K562 (cell line): ENCODE results near the gene ACTN1. TPM values are rescaled to one million over a fixed set of nuclear protein-coding genes. Genes with fewer than 3 reads are reported as not detected.

Source experiments
- ATAC-seq: fragments of 200-7000 bp; cut with Tn5 transposase; 3 replicates; pipeline ENCODE4 v1.9.1; 2020; ENCODE audit warnings: moderate library complexity
- BruUV-seq: library from RNA; stranded (reverse); fragments of 400-500 nt; replicated peaks from 2 replicates; lab custom pipeline; 2021; lab: Mats Ljungman, UMichigan
- CTCF ChIA-PET: fragments of 300-600 bp; formaldehyde crosslinking; extraction: SDS; loops from one replicate; lab custom pipeline; 2021; ENCODE audit warnings: low intra/inter-chr PET ratio; lab: Yijun Ruan, JAX
- POLR2A ChIA-PET: fragments of 300-600, 350-650 bp; sonication (Branson Sonifier 250); formaldehyde crosslinking; extraction: SDS; loops from one replicate; lab custom pipeline; 2021; ENCODE audit warnings: antibody characterized with exemption, inconsistent platforms; lab: Yijun Ruan, JAX
- DNase-seq, 4 experiments: peaks; one replicate each; pipeline versions ENCODE4 v3.0.0 to v3.0.0-alpha.2; 2011 to 2018; ENCODE audit warnings: low spot score in 3 of 4, mixed read lengths in 3 of 4; ENCODE audit errors: extremely low read depth in 1 of 4
- FAIRE-seq: peaks from 2 replicates; lab custom pipeline; 2011; peaks lifted over from hg19 to GRCh38; lab: Jason Lieb, UNC
- H2AFZ ChIP-seq: 2 replicates; pipeline ENCODE4 v1.6.0; 2011; ENCODE audit warnings: low read depth, low read length, control low read depth, inconsistent platforms
- H3K27ac ChIP-seq: fragments of 200-600 bp; 3 replicates; pipeline ENCODE4 v1.8.0; 2011; ENCODE audit warnings: low read depth, mild to moderate bottlenecking, control low read depth, inconsistent platforms, low read length, moderate library complexity, mixed read lengths; ENCODE audit errors: extremely low read depth
- H3K27me3 ChIP-seq, 2 experiments: fragments of 300-600 bp in 1 of 2; 2 replicates in 1 of 2; 3 replicates in 1 of 2; pipeline versions ENCODE4 v1.6.0 to v1.8.0; 2011; ENCODE audit warnings: inconsistent platforms in 2 of 2, low read length in 2 of 2, mild to moderate bottlenecking in 1 of 2, mixed read lengths in 1 of 2, moderate library complexity in 1 of 2; ENCODE audit not compliant: control insufficient read depth in 2 of 2, insufficient read depth in 2 of 2
- H3K36me3 ChIP-seq: fragments of 300-600 bp; 3 replicates; pipeline ENCODE4 v1.8.0; 2011; ENCODE audit warnings: mild to moderate bottlenecking, low read length, inconsistent platforms; ENCODE audit not compliant: control insufficient read depth, insufficient read depth
- H3K4me1 ChIP-seq, 2 experiments: fragments of 200-600 bp in 1 of 2; replicated peaks in 1 of 2; 2 replicates in 1 of 2; 3 replicates in 1 of 2; pipeline versions ENCODE4 v1.5.1 to v1.8.0; 2011; ENCODE audit warnings: inconsistent platforms in 2 of 2, low read length in 2 of 2, mild to moderate bottlenecking in 1 of 2, mixed read lengths in 1 of 2, moderate library complexity in 1 of 2; ENCODE audit not compliant: control insufficient read depth in 2 of 2, insufficient read depth in 2 of 2
- H3K4me2 ChIP-seq: 2 replicates; pipeline ENCODE4 v1.6.1; 2011; ENCODE audit warnings: low read length, control low read depth, inconsistent platforms, mixed read lengths; ENCODE audit not compliant: insufficient read depth
- H3K4me3 ChIP-seq: fragments of 200-600 bp; sonication (generic), shearing (Covaris generic); 2 replicates; pipeline ENCODE4 v1.5.1; 2016; ENCODE audit warnings: control low read depth, inconsistent platforms
- H3K79me2 ChIP-seq: fragments of 200-600 bp; 3 replicates; pipeline ENCODE4 v1.8.0; 2011; ENCODE audit warnings: low read length, inconsistent platforms; ENCODE audit not compliant: control insufficient read depth, insufficient read depth
- H3K9ac ChIP-seq, 2 experiments: 2 replicates each; pipeline versions ENCODE4 v1.6.0 to v1.6.1; 2011; ENCODE audit warnings: low read depth in 2 of 2, low read length in 2 of 2, control low read depth in 1 of 2, inconsistent platforms in 1 of 2, mild to moderate bottlenecking in 1 of 2, mixed read lengths in 1 of 2; ENCODE audit not compliant: insufficient read depth in 1 of 2
- H3K9me1 ChIP-seq: one replicate; pipeline ENCODE4 v1.6.0; 2011; ENCODE audit warnings: inconsistent platforms, mild to moderate bottlenecking, low read length, moderate library complexity; ENCODE audit not compliant: control insufficient read depth, insufficient read depth
- H3K9me3 ChIP-seq: replicated peaks from 2 replicates; pipeline ENCODE4 v1.5.1; 2011; ENCODE audit warnings: low read depth, low read length, inconsistent platforms; ENCODE audit not compliant: control insufficient read depth, insufficient read depth
- H4K20me1 ChIP-seq: replicated peaks from 2 replicates; pipeline ENCODE4 v1.6.1; 2011; ENCODE audit warnings: low read length, inconsistent platforms, mixed read lengths; ENCODE audit not compliant: control insufficient read depth, insufficient read depth
- COPS2 ChIP-seq: fragments of 450-650 bp; conservative IDR thresholded peaks from 2 replicates; pipeline ENCODE4 v1.6.1; 2016; ENCODE audit warnings: mild to moderate bottlenecking, moderate library complexity
- CXXC5 ChIP-seq: fragments of 250-450 bp; sonication (Bioruptor Pico); IDR thresholded peaks from 2 replicates; pipeline ENCODE4 v1.8.0; 2022; ENCODE audit warnings: inconsistent platforms, mild to moderate bottlenecking, moderate library complexity
- EGR1 ChIP-seq: fragments of 450-650 bp; conservative IDR thresholded peaks from 2 replicates; pipeline ENCODE4 v1.6.1; 2017; ENCODE audit warnings: mild to moderate bottlenecking
- HDAC2 ChIP-seq: fragments of 450-650 bp; IDR thresholded peaks from 2 replicates; pipeline ENCODE4 v1.6.1; 2016; ENCODE audit warnings: mild to moderate bottlenecking
- KHSRP ChIP-seq: fragments of 450-650 bp; IDR thresholded peaks from 2 replicates; pipeline ENCODE4 v1.6.1; 2017
- LCOR ChIP-seq: sonication (generic); formaldehyde crosslinking; IDR thresholded peaks from 2 replicates; pipeline ENCODE4 v1.8.0; 2022; ENCODE audit warnings: mild to moderate bottlenecking, missing genetic modification reagents
- MBD2 ChIP-seq: sonication (generic); IDR thresholded peaks from 2 replicates; pipeline ENCODE4 v1.6.1; 2016; ENCODE audit warnings: low read depth, borderline replicate concordance
- MCM5 ChIP-seq: fragments of 450-650 bp; IDR thresholded peaks from 2 replicates; pipeline ENCODE4 v1.6.1; 2016; ENCODE audit warnings: low read depth
- MYNN ChIP-seq, 2 experiments: sonication (generic); formaldehyde crosslinking in 1 of 2; IDR thresholded peaks; 2 replicates each; pipeline versions ENCODE4 v1.5.0 to v1.6.1; 2016 to 2020; ENCODE audit warnings: antibody characterized with exemption in 1 of 2, missing genetic modification reagents in 1 of 2
- SNRNP70 ChIP-seq: fragments of 200-400 bp; formaldehyde crosslinking; optimal IDR thresholded peaks from 2 replicates; pipeline ENCODE3; 2017; ENCODE audit warnings: low read depth, low read length
- TAF1 ChIP-seq: IDR thresholded peaks from 2 replicates; pipeline ENCODE4 v1.6.1; 2011; ENCODE audit warnings: mild to moderate bottlenecking, low read length, moderate library complexity; ENCODE audit not compliant: insufficient read depth, control insufficient read depth, severe bottlenecking; ENCODE audit errors: extremely low read depth
- ZC3H8 ChIP-seq: fragments of 450-650 bp; IDR thresholded peaks from 2 replicates; pipeline ENCODE4 v1.6.1; 2017
- ZFP1 ChIP-seq: fragments of 450-650 bp; formaldehyde crosslinking; IDR thresholded peaks from 2 replicates; pipeline ENCODE4 v1.4.0; 2020; ENCODE audit warnings: mild to moderate bottlenecking, mixed read lengths
- ZNF124 ChIP-seq: sonication (generic); formaldehyde crosslinking; IDR thresholded peaks from 2 replicates; pipeline ENCODE4 v1.8.1; 2022; ENCODE audit warnings: missing genetic modification reagents
- ZNF584 ChIP-seq: fragments of 200-800 bp; sonication (Bioruptor generic); IDR thresholded peaks from 2 replicates; pipeline ENCODE4 v1.6.1; 2016; ENCODE audit warnings: low read depth, mild to moderate bottlenecking, missing genetic modification characterization, missing compliant biosample characterization
- ZNF644 ChIP-seq: fragments of 200-800 bp; sonication (Bioruptor generic); IDR thresholded peaks from 2 replicates; pipeline ENCODE4 v1.6.1; 2016; ENCODE audit warnings: low read depth, missing genetic modification characterization, missing compliant biosample characterization
- ZNF695 ChIP-seq: fragments of 450-650 bp; formaldehyde crosslinking; IDR thresholded peaks from 2 replicates; pipeline ENCODE4 v1.4.0; 2020; ENCODE audit warnings: mild to moderate bottlenecking, moderate library complexity
- WGBS: fragments of 100-300 bp; shearing (Covaris generic); methylation state at CpG from one replicate; pipeline ENCODE4 v1.1.6; 2016; ENCODE audit warnings: low coverage, mixed read lengths; ENCODE audit not compliant: insufficient coverage; ENCODE audit errors: missing lambda C conversion rate; 5-methylcytosine and 5-hydroxymethylcytosine counted together
- in situ Hi-C: fragments of 300-500 bp; cut with MboI; formaldehyde crosslinking; loops from 4 replicates; pipeline ENCODE4 v1.15.0; 2018; ENCODE audit warnings: inconsistent platforms, mixed read lengths
- intact Hi-C: fragments of 100-400 bp; cut with micrococcal nuclease; formaldehyde crosslinking; loops from 2 replicates; pipeline ENCODE4 v1.14.2; 2022
- polyA plus RNA-seq, 8 experiments: library from polyadenylated mRNA; depleted of rRNA in 4 of 8; stranded (reverse) in 5 of 8; unstranded in 3 of 8; fragments of >200 nt; fragmentation: Nextera tagmentation in 2 of 8; fragmentation: Illumina TruSeq in 1 of 8; extraction: Ambion mirVana in 2 of 8; extraction: Trizol in 1 of 8; gene quantifications; 2 replicates each; pipeline versions ENCODE4 v1.2.1 to v1.2.3, GENCODE V29; 2011 to 2014; ENCODE audit warnings: inconsistent platforms in 1 of 8, missing spikeins in 1 of 8
- total RNA-seq, 7 experiments: library from RNA; depleted of rRNA in 6 of 7; stranded (reverse); fragments of >200 nt in 6 of 7; fragmentation: Illumina TruSeq in 2 of 7; extraction: Trizol in 2 of 7; gene quantifications; 2 replicates each; pipeline versions ENCODE4 v1.2.1 to v1.2.3, GENCODE V29; 2011 to 2021; ENCODE audit warnings: low replicate concordance in 1 of 7
- TF ChIP-seq, protein P1 (sequence below): sonication (generic); formaldehyde crosslinking; IDR thresholded peaks from 2 replicates; pipeline ENCODE4 v1.8.1; 2022; ENCODE audit warnings: missing genetic modification reagents
- TF ChIP-seq, protein P2 (sequence below): sonication (generic); formaldehyde crosslinking; IDR thresholded peaks from 2 replicates; pipeline ENCODE4 v1.9.0; 2022; ENCODE audit warnings: mild to moderate bottlenecking, missing genetic modification reagents

ACTN1 gene
- total and polyA plus RNA-seq, 9 of the 15 experiments (the other 6 are each of a cell fraction or from before 2014, with no cell fraction given), result 2.2 to 67.7 (median 34.5) TPM

DNA sequence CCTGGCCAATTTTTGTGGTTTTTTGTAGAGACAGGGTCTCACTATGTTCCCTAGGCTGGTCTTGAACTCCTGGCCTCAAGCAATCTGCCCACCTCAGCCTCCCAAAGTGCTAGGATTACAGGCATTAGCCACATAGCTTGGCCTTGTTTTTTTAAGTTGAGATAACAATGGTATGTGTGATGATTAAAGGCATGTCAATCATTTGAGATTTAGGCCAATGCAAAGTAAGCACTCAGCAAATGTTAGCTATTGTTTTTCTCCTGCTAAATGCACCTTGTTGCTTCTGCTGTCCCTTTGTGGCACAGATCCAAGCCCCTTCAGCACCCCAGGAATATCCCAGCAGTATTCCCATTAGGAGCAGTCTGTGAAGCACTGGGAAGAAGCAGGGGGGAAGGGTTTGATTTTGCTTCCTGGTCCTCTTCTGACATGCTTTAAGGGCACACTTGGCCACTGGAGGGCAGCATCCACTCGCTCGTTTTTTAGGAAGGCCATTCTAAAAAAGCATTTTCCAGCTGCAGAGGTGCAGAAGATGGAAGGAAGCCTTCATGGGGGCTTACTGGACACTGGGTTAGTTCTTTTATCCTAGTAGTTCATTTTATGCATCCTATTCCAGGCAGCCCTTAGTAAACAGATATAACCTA is 116.0 kb downstream of the ACTN1 start (continued):
- TF ChIP-seq MCM5 (no peak), MBD2 (no peak), ZFP1 (no peak), HDAC2 (no peak), COPS2 (no peak), MYNN (IDR thresholded peaks at IDR 0.05) (no peak), MYNN (CRISPR knock-in tag; IDR thresholded peaks at IDR 0.05) (no peak), LCOR (CRISPR knock-in tag) (0 out of 2 replicates have a peak, but pooled peaks have one; percentile 41)
- TF ChIP-seq, all 486 proteins: peak for 15

DNA sequence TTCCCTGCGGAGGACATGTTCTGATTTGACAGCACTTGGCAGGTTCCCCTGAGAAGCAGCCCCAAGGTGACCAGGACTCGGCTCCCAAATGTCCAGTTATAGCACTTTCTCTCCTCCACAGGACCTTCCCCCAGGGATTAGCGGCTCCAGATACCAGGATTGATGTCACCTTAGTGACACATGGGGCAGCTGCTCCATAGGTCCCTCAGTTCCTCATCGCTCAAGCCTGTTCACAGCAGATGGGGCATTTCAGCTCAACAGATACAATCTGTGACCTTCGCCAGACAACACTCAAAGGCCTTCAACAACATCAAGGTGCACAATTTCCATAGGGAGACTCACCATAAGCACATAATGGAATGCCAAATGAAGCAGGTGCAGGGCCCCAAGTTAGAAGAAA is 118.3 kb downstream of the ACTN1 start:
- Histone ChIP-seq H3K27me3 (no peaks in the 10 kb centered on the region), H3K4me2 (no peak overlapping the region), H3K4me3 (no peak overlapping the region), H3K9ac (no peak overlapping the region), H2AFZ (no peak overlapping the region), H3K36me3 (no peaks in the 10 kb centered on the region), H3K9me3 (no peaks in the 10 kb centered on the region), H3K4me1 (no peaks in the 10 kb centered on the region; a peak in 2 of 5 replicates), H3K9me1 (no peaks in the 10 kb centered on the region), H3K79me2 (no peaks in the 10 kb centered on the region), H3K27ac (no peak overlapping the region), H4K20me1 (no peaks in the 10 kb centered on the region)
- 24% methylated on average over 5 of the region's 5 CpGs for WGBS
- BruUV-seq, result no TSS peak
- in situ Hi-C loops, result loop anchor here (25.0 kb wide), 1 partner anchor 602 kb away; no protein-coding TSS in a partner anchor
- no peak for ATAC-seq
- FAIRE-seq, result no peak
- ChIA-PET POLR2A (no interaction called here), CTCF (no interaction called here)
- TF ChIP-seq KHSRP (no peak), ZNF584 (CRISPR knock-in tag) (no peak), ZNF124 (CRISPR knock-in tag) (no peak), CXXC5 (CRISPR knock-in tag) (no peak), TAF1 (no peak), EGR1 (no peak), ZC3H8 (no peak), ZNF695 (CRISPR knock-in tag) (no peak), SNRNP70 (no peak), ZNF644 (tag) (no peak)
- TF ChIP-seq, protein P1, sequence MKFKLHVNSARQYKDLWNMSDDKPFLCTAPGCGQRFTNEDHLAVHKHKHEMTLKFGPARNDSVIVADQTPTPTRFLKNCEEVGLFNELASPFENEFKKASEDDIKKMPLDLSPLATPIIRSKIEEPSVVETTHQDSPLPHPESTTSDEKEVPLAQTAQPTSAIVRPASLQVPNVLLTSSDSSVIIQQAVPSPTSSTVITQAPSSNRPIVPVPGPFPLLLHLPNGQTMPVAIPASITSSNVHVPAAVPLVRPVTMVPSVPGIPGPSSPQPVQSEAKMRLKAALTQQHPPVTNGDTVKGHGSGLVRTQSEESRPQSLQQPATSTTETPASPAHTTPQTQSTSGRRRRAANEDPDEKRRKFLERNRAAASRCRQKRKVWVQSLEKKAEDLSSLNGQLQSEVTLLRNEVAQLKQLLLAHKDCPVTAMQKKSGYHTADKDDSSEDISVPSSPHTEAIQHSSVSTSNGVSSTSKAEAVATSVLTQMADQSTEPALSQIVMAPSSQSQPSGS (CRISPR knock-in tag), result no peak
- TF ChIP-seq, protein P2, sequence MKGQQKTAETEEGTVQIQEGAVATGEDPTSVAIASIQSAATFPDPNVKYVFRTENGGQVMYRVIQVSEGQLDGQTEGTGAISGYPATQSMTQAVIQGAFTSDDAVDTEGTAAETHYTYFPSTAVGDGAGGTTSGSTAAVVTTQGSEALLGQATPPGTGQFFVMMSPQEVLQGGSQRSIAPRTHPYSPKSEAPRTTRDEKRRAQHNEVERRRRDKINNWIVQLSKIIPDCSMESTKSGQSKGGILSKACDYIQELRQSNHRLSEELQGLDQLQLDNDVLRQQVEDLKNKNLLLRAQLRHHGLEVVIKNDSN (CRISPR knock-in tag), result no peak
- intact Hi-C loops, result loop anchor here (10.0 kb wide), 1 partner anchor 604 kb away; no protein-coding TSS in a partner anchor
- DNase-seq, result no peak
